Adrenal gland (tissue), 12 donors: Measurements from ENCODE around the gene HAVCR1. TPM values are rescaled to one million over a fixed set of nuclear protein-coding genes. Genes with fewer than 3 reads are reported as not detected.

ENCODE experiments used
- DNase-seq, 7 donors: peaks; one replicate each; pipeline ENCODE4 v3.0.0-alpha.2; 2019 to 2020
- H3K27ac ChIP-seq, 5 donors: fragments of 200-600 bp; sonication (generic) in 4 of 5; 1 replicate in 3 of 5; 2 replicates in 2 of 5; pipeline versions ENCODE4 v1.5.1 to v1.8.0; 2016 to 2020; ENCODE audit warnings: mild to moderate bottlenecking in 1 of 5
- H3K27me3 ChIP-seq: fragments of 200-600 bp; 2 replicates; pipeline ENCODE4 v1.8.0; 2021
- H3K36me3 ChIP-seq, 2 donors: fragments of 200-600 bp; replicated peaks in 1 of 2; 1 replicate in 1 of 2; 2 replicates in 1 of 2; pipeline versions ENCODE4 v1.5.1 to v1.8.0; 2018 to 2022
- H3K4me1 ChIP-seq, 2 donors: fragments of 200-600 bp; replicated peaks in 1 of 2; 1 replicate in 1 of 2; 2 replicates in 1 of 2; pipeline versions ENCODE4 v1.5.1 to v1.8.0; 2018 to 2021
- H3K4me3 ChIP-seq, 4 donors: fragments of 200-600 bp; sonication (generic) in 3 of 4; one replicate each; pipeline ENCODE4 v1.5.1; 2016 to 2018
- H3K9me3 ChIP-seq, 3 donors: fragments of 200-600 bp; sonication (generic) in 1 of 3; replicated peaks in 1 of 3; 1 replicate in 2 of 3; 2 replicates in 1 of 3; pipeline versions ENCODE4 v1.5.1 to v1.8.0; 2016 to 2021
- CTCF ChIP-seq, 6 experiments: fragments of 450-650 bp in 4 of 6; fragments of 200-600 bp in 2 of 6; sonication (generic) in 1 of 6; IDR thresholded peaks; 1 replicate in 5 of 6; 2 replicates in 1 of 6; pipeline versions ENCODE4 v1.5.1 to v1.8.0; 2016 to 2021; ENCODE audit warnings: antibody characterized with exemption in 6 of 6, mild to moderate bottlenecking in 2 of 6, moderate library complexity in 1 of 6
- POLR2A ChIP-seq, 2 donors: fragments of 450-650 bp; IDR thresholded peaks; one replicate each; pipeline ENCODE4 v1.6.1; 2017; ENCODE audit warnings: antibody characterized with exemption in 2 of 2, mild to moderate bottlenecking in 2 of 2, moderate library complexity in 1 of 2
- WGBS, 4 donors: extraction: QIAGEN DNeasy Blood & Tissue Kit in 2 of 4; methylation state at CpG; one replicate each; pipeline versions ENCODE4 v1.1.5 to v1.1.7; 2013 to 2017; 5-methylcytosine and 5-hydroxymethylcytosine counted together
- intact Hi-C, 2 donors: fragments of 100-400 bp; cut with DNase I; formaldehyde crosslinking; loops; one replicate each; pipeline versions ENCODE4 v1.14.1 to v1.15.0; 2022 to 2023
- polyA plus RNA-seq, 3 donors: library from polyadenylated mRNA; stranded (reverse); fragments of 200-250 nt in 2 of 3; fragments of 350-450 nt in 1 of 3; fragmentation: Illumina TruSeq in 1 of 3; extraction: RNeasy Lipid Tissue Mini Kit (QIAGEN cat#74804) in 1 of 3; gene quantifications; one replicate each; pipeline ENCODE4 v1.2.3, GENCODE V29; 2013 to 2014
- total RNA-seq, 9 donors: library from RNA; depleted of rRNA in 4 of 9; stranded (reverse); fragments of >200 nt in 4 of 9; fragments of 120-200 nt in 1 of 9; fragmentation: NEBNext Ultra II Directional in 1 of 9; extraction: Animal tissue kit (Norgen Biotek cat#: 25700) in 1 of 9; gene quantifications; one replicate each; pipeline versions ENCODE4 v1.1.0 to v1.2.4, GENCODE V29; 2013 to 2023
- donor health status: healthy with polysubstance abuse.
- donor health status: Bipolar disorder and iron deficiency.
- donor health status: DM: yes; HTN: yes; CAD: no.
- donor health status: DM: no; HTN: no; CAD: no.
- donor health status: DM: no; HTN: no; CAD: no.
- donor health status: DM: yes; HTN: yes; CAD: no.

The HAVCR1 gene
- total and polyA plus RNA-seq, 12 donors: 0.07 to 0.33 TPM; not detected in 10

GRCh38 chr5:157080286-157080685 is 21.4 kb upstream of the HAVCR1 start:
- intact Hi-C loops: no loop called here
- Histone ChIP-seq H3K4me1 (peaks cover 6 to 8% of the 10 kb centered on the region in 2 donors), H3K4me3 (no peak overlapping the region), H3K27ac (no peak overlapping the region), H3K36me3 (no peaks in the 10 kb centered on the region), H3K9me3 (no peaks in the 10 kb centered on the region), H3K27me3 (no peaks in the 10 kb centered on the region)
- TF ChIP-seq CTCF (IDR thresholded peaks at IDR 0.05): no peak
- DNase-seq: no peak
- 68 to 80% (median 77%) methylated on average over 2 of the region's 2 CpGs for WGBS, 4 donors

- no peaks in the 10 kb centered on the region for H3K9me3 ChIP-seq
- no peaks in the 10 kb centered on the region for H3K27me3 ChIP-seq
- peak in 5 of 7 donors; percentile 30 to 59 (median 39) for DNase-seq
- no peak overlapping the region for H3K27ac ChIP-seq
- no peaks in the 10 kb centered on the region for H3K36me3 ChIP-seq
- 28 to 35% (median 29%) methylated on average over 4 of the region's 4 CpGs for WGBS, 4 donors
- no peak for TF ChIP-seq POLR2A (IDR thresholded peaks at IDR 0.05)
- no peak for TF ChIP-seq CTCF (IDR thresholded peaks at IDR 0.05)
- peaks cover 6 to 8% of the 10 kb centered on the region in 2 donors for H3K4me1 ChIP-seq
- no peak overlapping the region for H3K4me3 ChIP-seq
- intact Hi-C loops: no loop called here
These were observed 17.6 kb upstream of the HAVCR1 start for GRCh38 chr5:157076558-157076957.

- Histone ChIP-seq H3K4me3 (no peak overlapping the region), H3K36me3 (no peaks in the 10 kb centered on the region), H3K27ac (no peak overlapping the region), H3K27me3 (no peaks in the 10 kb centered on the region), H3K4me1 (peaks cover 6 to 8% of the 10 kb centered on the region in 2 donors), H3K9me3 (no peaks in the 10 kb centered on the region)
- WGBS, 4 donors: 42 to 52% (median 45%) methylated on average over 3 of the region's 3 CpGs
- intact Hi-C loops: no loop called here
- TF ChIP-seq CTCF (IDR thresholded peaks at IDR 0.05) (no peak), POLR2A (IDR thresholded peaks at IDR 0.05) (no peak)
- no peak for DNase-seq
These were observed 13.6 kb upstream of the HAVCR1 start for GRCh38 chr5:157072508-157072907.

DNA sequence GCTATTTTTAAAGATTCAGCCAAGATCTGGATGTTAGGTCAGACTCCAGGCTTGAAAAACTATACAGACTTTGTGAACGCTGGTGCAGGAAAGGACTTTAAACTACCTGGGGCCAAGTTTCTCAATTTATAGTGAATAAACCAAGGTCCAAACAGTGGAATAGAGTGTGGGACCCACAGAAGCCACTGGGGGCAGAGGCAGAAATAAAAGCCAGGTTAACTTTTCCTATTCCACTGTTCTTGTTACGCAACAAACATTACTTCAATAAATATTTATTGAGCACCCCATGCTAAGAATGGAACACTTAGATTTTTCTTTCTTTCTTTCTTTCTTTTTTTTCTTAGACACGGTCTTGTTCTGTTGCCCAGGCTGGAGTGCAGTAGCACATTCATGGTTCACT is 11.0 kb upstream of the HAVCR1 start:
- intact Hi-C loops: no loop called here
- TF ChIP-seq CTCF (IDR thresholded peaks at IDR 0.05) (no peak), POLR2A (IDR thresholded peaks at IDR 0.05) (no peak)
- no peaks in the 10 kb centered on the region for H3K9me3 ChIP-seq
- H3K27me3 ChIP-seq: no peaks in the 10 kb centered on the region
- H3K4me3 ChIP-seq: no peak overlapping the region
- H3K36me3 ChIP-seq: no peaks in the 10 kb centered on the region
- H3K4me1 ChIP-seq: no peaks in the 10 kb centered on the region
- no peak for DNase-seq
- 87 to 94% (median 91%) methylated on average over 3 of the region's 3 CpGs for WGBS, 4 donors
- no peak overlapping the region for H3K27ac ChIP-seq
